Measurements from ENCODE around the gene OSER1.

- TF ChIP-seq, protein P1, sequence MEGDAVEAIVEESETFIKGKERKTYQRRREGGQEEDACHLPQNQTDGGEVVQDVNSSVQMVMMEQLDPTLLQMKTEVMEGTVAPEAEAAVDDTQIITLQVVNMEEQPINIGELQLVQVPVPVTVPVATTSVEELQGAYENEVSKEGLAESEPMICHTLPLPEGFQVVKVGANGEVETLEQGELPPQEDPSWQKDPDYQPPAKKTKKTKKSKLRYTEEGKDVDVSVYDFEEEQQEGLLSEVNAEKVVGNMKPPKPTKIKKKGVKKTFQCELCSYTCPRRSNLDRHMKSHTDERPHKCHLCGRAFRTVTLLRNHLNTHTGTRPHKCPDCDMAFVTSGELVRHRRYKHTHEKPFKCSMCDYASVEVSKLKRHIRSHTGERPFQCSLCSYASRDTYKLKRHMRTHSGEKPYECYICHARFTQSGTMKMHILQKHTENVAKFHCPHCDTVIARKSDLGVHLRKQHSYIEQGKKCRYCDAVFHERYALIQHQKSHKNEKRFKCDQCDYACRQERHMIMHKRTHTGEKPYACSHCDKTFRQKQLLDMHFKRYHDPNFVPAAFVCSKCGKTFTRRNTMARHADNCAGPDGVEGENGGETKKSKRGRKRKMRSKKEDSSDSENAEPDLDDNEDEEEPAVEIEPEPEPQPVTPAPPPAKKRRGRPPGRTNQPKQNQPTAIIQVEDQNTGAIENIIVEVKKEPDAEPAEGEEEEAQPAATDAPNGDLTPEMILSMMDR (tag by site-specific recombination; IDR thresholded peaks at IDR 0.05), result no peak
- TF ChIP-seq, protein P2, sequence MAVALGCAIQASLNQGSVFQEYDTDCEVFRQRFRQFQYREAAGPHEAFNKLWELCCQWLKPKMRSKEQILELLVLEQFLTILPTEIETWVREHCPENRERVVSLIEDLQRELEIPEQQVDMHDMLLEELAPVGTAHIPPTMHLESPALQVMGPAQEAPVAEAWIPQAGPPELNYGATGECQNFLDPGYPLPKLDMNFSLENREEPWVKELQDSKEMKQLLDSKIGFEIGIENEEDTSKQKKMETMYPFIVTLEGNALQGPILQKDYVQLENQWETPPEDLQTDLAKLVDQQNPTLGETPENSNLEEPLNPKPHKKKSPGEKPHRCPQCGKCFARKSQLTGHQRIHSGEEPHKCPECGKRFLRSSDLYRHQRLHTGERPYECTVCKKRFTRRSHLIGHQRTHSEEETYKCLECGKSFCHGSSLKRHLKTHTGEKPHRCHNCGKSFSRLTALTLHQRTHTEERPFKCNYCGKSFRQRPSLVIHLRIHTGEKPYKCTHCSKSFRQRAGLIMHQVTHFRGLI (tag by site-specific recombination; IDR thresholded peaks at IDR 0.05), result no peak
Measured at GRCh38 chr20:44146272-44146671, 64.3 kb downstream of the OSER1 start.

Measured in HEK293 (cell line).